H1 (cell line): ENCODE measurements around the gene PMFBP1. TPM values are rescaled to one million over a fixed set of nuclear protein-coding genes. Genes with fewer than 3 reads are reported as not detected.

ENCODE experiments used
- ATF2 ChIP-seq: IDR thresholded peaks from 2 replicates; pipeline ENCODE4 v1.6.1; 2012; ENCODE audit warnings: low read length, inconsistent platforms
- BCL11A ChIP-seq, 2 experiments: IDR thresholded peaks; one replicate each; pipeline ENCODE4 v1.6.1; 2011; ENCODE audit warnings: low read depth in 2 of 2, low read length in 2 of 2, mild to moderate bottlenecking in 2 of 2
- KDM1A ChIP-seq: fragments of 200-600, 300-600 bp; sonication (generic); IDR thresholded peaks from 2 replicates; pipeline ENCODE4 v1.7.1; 2016; ENCODE audit warnings: mild to moderate bottlenecking, low read length, borderline replicate concordance
- NRF1 ChIP-seq: IDR thresholded peaks from 2 replicates; pipeline ENCODE4 v1.6.1; 2011; ENCODE audit warnings: mild to moderate bottlenecking, low read depth, low read length, improper control_type of control experiment
- RFX5 ChIP-seq: IDR thresholded peaks from 2 replicates; pipeline ENCODE4 v1.6.1; 2011; ENCODE audit warnings: low read depth, low read length, improper control_type of control experiment, borderline replicate concordance
- RXRA ChIP-seq: IDR thresholded peaks from 2 replicates; pipeline ENCODE4 v1.6.1; 2011; ENCODE audit warnings: low read depth, mild to moderate bottlenecking, low read length, moderate library complexity; ENCODE audit not compliant: insufficient read depth
- SAP30 ChIP-seq: fragments of 300-600 bp; sonication (generic); IDR thresholded peaks from 2 replicates; pipeline ENCODE4 v1.7.1; 2012; ENCODE audit warnings: low read length, moderate library complexity, mild to moderate bottlenecking, inconsistent platforms; ENCODE audit not compliant: insufficient read depth, insufficient replicate concordance
- SRF ChIP-seq: IDR thresholded peaks from 2 replicates; pipeline ENCODE4 v1.6.1; 2011; ENCODE audit warnings: mild to moderate bottlenecking, low read depth, low read length, moderate library complexity
- SUZ12 ChIP-seq: fragments of 200-600 bp; sonication (generic); IDR thresholded peaks from 2 replicates; pipeline ENCODE4 v1.6.1; 2012; ENCODE audit warnings: mild to moderate bottlenecking, inconsistent platforms, low read length, moderate library complexity, mixed read lengths
- TAF1 ChIP-seq: IDR thresholded peaks from 2 replicates; pipeline ENCODE4 v1.6.1; 2011; ENCODE audit warnings: mild to moderate bottlenecking, low read depth, low read length
- TCF12 ChIP-seq: IDR thresholded peaks from 2 replicates; pipeline ENCODE4 v1.6.1; 2011; ENCODE audit warnings: low read depth, mild to moderate bottlenecking, low read length
- polyA plus RNA-seq, 7 experiments: library from polyadenylated mRNA; depleted of rRNA in 3 of 7; stranded (reverse) in 5 of 7; unstranded in 2 of 7; fragments of >200 nt in 5 of 7; fragments of 200-250 nt in 2 of 7; gene quantifications; 1 replicate in 5 of 7; 2 replicates in 1 of 7; 4 replicates in 1 of 7; pipeline versions ENCODE4 v1.2.1 to v1.2.3, GENCODE V29; 2011 to 2013; ENCODE audit warnings: missing spikeins in 2 of 7, mixed read lengths in 2 of 7
- total RNA-seq: library from RNA; stranded (reverse); fragmentation: NEBNext Ultra II Directional; extraction: Animal tissue kit (Norgen Biotek cat#: 25700); gene quantifications from 2 replicates; pipeline ENCODE4 v1.2.1, GENCODE V29; 2021
- TF ChIP-seq, protein P1 (sequence below), 3 experiments: IDR thresholded peaks; 1 replicate in 2 of 3; 2 replicates in 1 of 3; pipeline versions ENCODE4 v1.5.1 to v1.6.1; 2011; ENCODE audit warnings: low read length in 3 of 3, mild to moderate bottlenecking in 3 of 3, inconsistent platforms in 2 of 3, low read depth in 1 of 3, moderate library complexity in 1 of 3; ENCODE audit not compliant: insufficient read depth in 1 of 3; ENCODE audit errors: control extremely low read depth in 1 of 3

PMFBP1 gene
- total and polyA plus RNA-seq, 2 of the 8 experiments (the other 6 are each of a cell fraction or from before 2014, with no cell fraction given) = 0.32 to 1.6 TPM

GRCh38 chr16:72108353-72109102, 63.4 kb downstream of the PMFBP1 start (continued):
- no peak for TF ChIP-seq ATF2
- TF ChIP-seq TCF12 = no peak
- TF ChIP-seq RXRA = no peak
- TF ChIP-seq KDM1A = no peak
- TF ChIP-seq, protein P1, sequence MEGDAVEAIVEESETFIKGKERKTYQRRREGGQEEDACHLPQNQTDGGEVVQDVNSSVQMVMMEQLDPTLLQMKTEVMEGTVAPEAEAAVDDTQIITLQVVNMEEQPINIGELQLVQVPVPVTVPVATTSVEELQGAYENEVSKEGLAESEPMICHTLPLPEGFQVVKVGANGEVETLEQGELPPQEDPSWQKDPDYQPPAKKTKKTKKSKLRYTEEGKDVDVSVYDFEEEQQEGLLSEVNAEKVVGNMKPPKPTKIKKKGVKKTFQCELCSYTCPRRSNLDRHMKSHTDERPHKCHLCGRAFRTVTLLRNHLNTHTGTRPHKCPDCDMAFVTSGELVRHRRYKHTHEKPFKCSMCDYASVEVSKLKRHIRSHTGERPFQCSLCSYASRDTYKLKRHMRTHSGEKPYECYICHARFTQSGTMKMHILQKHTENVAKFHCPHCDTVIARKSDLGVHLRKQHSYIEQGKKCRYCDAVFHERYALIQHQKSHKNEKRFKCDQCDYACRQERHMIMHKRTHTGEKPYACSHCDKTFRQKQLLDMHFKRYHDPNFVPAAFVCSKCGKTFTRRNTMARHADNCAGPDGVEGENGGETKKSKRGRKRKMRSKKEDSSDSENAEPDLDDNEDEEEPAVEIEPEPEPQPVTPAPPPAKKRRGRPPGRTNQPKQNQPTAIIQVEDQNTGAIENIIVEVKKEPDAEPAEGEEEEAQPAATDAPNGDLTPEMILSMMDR (IDR thresholded peaks at IDR 0.05; ENCODE audit: control extremely low read depth in 1 of 3, insufficient read depth in 1 of 3, low read depth in 1 of 3, low read length in 3 of 3) = no peak
- TF ChIP-seq BCL11A (IDR thresholded peaks at IDR 0.05; ENCODE audit: low read depth in 2 of 2, low read length in 2 of 2) = no peak
- TF ChIP-seq RFX5 = no peak
- no peak for TF ChIP-seq SAP30
- TF ChIP-seq SUZ12 = no peak
- TF ChIP-seq NRF1 = no peak
- TF ChIP-seq SRF = no peak
- no peak for TF ChIP-seq TAF1
- TF ChIP-seq, all 59 proteins: peak for 0
